Testis (tissue), 3 donors: ENCODE results near the gene SAP30. TPM values are rescaled to one million over a fixed set of nuclear protein-coding genes. Genes with fewer than 3 reads are reported as not detected.

Source experiments
- DNase-seq: peaks from one replicate; pipeline ENCODE4 v3.0.0-alpha.2; 2019
- H3K27ac ChIP-seq, 2 donors: fragments of 200-600 bp; sonication (generic); one replicate each; pipeline ENCODE4 v1.5.1; 2019
- H3K27me3 ChIP-seq: fragments of 200-600 bp; sonication (generic); one replicate; pipeline ENCODE4 v1.5.1; 2019
- H3K36me3 ChIP-seq: fragments of 200-600 bp; sonication (generic); one replicate; pipeline ENCODE4 v1.5.1; 2017; ENCODE audit warnings: low read depth; ENCODE audit errors: missing control alignments
- H3K4me1 ChIP-seq: fragments of 200-600 bp; sonication (generic); one replicate; pipeline ENCODE4 v1.5.1; 2019
- H3K4me3 ChIP-seq, 2 donors: fragments of 200-600 bp; sonication (generic); one replicate each; pipeline ENCODE4 v1.5.1; 2017 to 2019
- H3K9me3 ChIP-seq: fragments of 200-600 bp; sonication (generic); one replicate; pipeline ENCODE4 v1.5.1; 2017
- POLR2A ChIP-seq: fragments of 450-650 bp; IDR thresholded peaks from one replicate; pipeline ENCODE4 v1.6.1; 2017; ENCODE audit warnings: antibody characterized with exemption, mild to moderate bottlenecking, moderate library complexity
- WGBS, 2 donors: methylation state at CpG; one replicate each; pipeline ENCODE4 v1.1.5; 2018; 5-methylcytosine and 5-hydroxymethylcytosine counted together
- intact Hi-C: fragments of 100-400 bp; cut with DNase I; formaldehyde crosslinking; loops from one replicate; pipeline ENCODE4 v1.15.1; 2023; ENCODE audit warnings: low total_unique reads
- polyA plus RNA-seq: library from polyadenylated mRNA; stranded (reverse); fragments of 350-450 nt; fragmentation: Illumina TruSeq; extraction: RNeasy Lipid Tissue Mini Kit (QIAGEN cat#74804); gene quantifications from one replicate; pipeline ENCODE4 v1.2.3, GENCODE V29; 2014; ENCODE audit warnings: low read depth, low replicate concordance; ENCODE audit not compliant: insufficient read depth
- total RNA-seq, 2 donors: library from RNA; depleted of rRNA; stranded (reverse); fragments of >200 nt; gene quantifications; one replicate each; pipeline ENCODE4 v1.2.3, GENCODE V29; 2016
- TF ChIP-seq, protein P1 (sequence below), 3 experiments: fragments of 450-650 bp in 2 of 3; fragments of 200-600 bp in 1 of 3; sonication (generic) in 1 of 3; IDR thresholded peaks; one replicate each; pipeline ENCODE4 v1.5.1; 2016 to 2019; ENCODE audit warnings: antibody characterized with exemption in 3 of 3, mild to moderate bottlenecking in 2 of 3, moderate library complexity in 1 of 3

The SAP30 gene
- total and polyA plus RNA-seq, 3 donors from 2014 or later, result 45.8 to 57.0 (median 49.0) TPM

DNA sequence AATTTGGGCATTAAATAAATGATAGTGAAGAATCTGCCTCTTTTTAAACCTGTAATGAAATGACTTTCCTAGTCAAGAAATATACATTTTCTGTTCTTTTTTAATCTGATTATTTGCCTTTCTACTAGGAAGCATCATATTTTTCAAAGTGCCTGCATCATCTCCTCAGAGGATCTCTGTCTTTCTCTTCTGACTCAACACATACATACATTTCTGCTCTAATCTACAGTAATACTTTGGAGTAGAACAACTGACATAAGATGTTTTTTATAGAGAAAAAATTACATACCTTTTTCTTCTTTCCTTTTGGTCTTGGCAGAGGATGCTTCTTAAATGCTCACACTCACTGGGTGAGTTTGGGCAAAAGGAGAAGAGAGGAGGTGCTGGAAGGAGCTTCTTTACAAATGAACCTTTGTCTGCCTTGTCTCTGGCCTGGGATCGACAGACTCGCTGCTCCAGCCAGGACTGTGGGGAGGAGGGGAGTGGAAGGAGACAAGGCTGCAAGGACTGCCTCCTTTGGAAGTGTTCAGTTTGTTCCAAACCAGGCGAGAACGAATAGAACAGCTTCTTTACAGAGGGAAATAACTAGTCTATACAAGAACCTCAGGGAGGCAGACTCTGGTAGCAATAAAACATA lies 28.1 kb downstream of the SAP30 start, which contains the start of gene SCRG1:
Gene SCRG1, minus strand, starts transcription at position 338 of the 637 bp plus-strand sequence. CDS start 7,702 bp downstream, outside the sequence.
- peak; percentile 84 for DNase-seq
- H3K27ac ChIP-seq, result peak within 1 kb of the TSS; percentile 55 to 78
- 18 to 47% methylated on average over 4 of the region's 4 CpGs for WGBS, 2 donors
- TF ChIP-seq POLR2A, result no peak
- TF ChIP-seq, protein P1, sequence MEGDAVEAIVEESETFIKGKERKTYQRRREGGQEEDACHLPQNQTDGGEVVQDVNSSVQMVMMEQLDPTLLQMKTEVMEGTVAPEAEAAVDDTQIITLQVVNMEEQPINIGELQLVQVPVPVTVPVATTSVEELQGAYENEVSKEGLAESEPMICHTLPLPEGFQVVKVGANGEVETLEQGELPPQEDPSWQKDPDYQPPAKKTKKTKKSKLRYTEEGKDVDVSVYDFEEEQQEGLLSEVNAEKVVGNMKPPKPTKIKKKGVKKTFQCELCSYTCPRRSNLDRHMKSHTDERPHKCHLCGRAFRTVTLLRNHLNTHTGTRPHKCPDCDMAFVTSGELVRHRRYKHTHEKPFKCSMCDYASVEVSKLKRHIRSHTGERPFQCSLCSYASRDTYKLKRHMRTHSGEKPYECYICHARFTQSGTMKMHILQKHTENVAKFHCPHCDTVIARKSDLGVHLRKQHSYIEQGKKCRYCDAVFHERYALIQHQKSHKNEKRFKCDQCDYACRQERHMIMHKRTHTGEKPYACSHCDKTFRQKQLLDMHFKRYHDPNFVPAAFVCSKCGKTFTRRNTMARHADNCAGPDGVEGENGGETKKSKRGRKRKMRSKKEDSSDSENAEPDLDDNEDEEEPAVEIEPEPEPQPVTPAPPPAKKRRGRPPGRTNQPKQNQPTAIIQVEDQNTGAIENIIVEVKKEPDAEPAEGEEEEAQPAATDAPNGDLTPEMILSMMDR (IDR thresholded peaks at IDR 0.05), result no peak
- no peaks in the 10 kb centered on the region for H3K36me3 ChIP-seq
- H3K4me3 ChIP-seq, result no peak within 1 kb of the TSS
- intact Hi-C loops, result no loop called here
- H3K4me1 ChIP-seq, result peaks cover 8% of the 10 kb centered on the region
- H3K27me3 ChIP-seq, result no peaks in the 10 kb centered on the region
- H3K9me3 ChIP-seq, result no peaks in the 10 kb centered on the region

DNA sequence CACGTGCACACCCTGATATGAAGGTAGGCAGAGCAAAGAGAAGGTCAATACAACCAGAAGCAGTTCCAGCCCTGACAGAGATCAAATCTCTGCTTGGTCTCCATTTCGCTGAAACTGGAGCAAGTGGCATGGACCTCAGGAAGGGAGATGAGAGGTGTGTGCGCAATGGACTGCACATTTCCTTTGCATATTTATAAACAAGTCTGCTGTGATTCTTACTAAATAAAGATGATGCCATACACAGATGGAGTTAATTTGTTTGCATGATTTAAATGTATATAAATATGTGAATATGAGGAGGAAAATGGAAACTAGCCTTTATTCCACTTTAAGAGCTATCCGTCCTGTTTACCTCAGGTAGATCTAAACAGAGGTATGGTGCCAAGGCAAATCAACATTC lies 30.3 kb downstream of the SAP30 start:
- DNase-seq, result no peak
- Histone ChIP-seq H3K36me3 (no peaks in the 10 kb centered on the region), H3K27me3 (no peaks in the 10 kb centered on the region), H3K27ac (no peak overlapping the region), H3K4me3 (no peak overlapping the region), H3K9me3 (no peaks in the 10 kb centered on the region), H3K4me1 (peaks cover 8% of the 10 kb centered on the region)
- 91 to 93% methylated on average over 4 of the region's 4 CpGs for WGBS, 2 donors
- intact Hi-C loops, result no loop called here
- no peak for TF ChIP-seq POLR2A
- TF ChIP-seq, protein P1 (IDR thresholded peaks at IDR 0.05), result no peak

DNA sequence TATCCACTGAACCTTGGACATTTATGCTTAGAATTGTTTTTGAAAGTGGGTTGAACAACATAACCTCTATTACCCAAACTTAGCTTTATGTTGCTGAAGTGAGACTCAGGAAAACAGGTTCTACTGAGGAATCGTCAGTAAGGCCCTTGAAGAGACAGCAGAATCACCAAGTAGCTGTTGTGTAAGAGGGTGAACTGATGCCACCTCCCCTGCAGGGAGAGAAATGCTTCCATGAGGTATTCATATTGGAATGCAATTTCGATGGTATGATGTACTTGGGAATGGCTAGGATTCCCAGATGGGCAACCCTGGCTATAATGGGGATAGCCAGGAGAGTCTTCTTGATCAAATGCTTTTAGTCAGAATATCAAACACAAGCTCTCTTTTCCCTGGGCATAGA lies 32.3 kb downstream of the SAP30 start:
- no peak for DNase-seq
- Histone ChIP-seq H3K27ac (no peak overlapping the region), H3K4me3 (no peak overlapping the region), H3K4me1 (peaks cover under 1% of the 10 kb centered on the region), H3K36me3 (no peaks in the 10 kb centered on the region), H3K9me3 (no peaks in the 10 kb centered on the region), H3K27me3 (no peaks in the 10 kb centered on the region)
- TF ChIP-seq POLR2A, result no peak
- TF ChIP-seq, protein P1 (IDR thresholded peaks at IDR 0.05), result no peak
- 86 to 97% methylated on average over 2 of the region's 2 CpGs for WGBS, 2 donors
- intact Hi-C loops, result no loop called here

DNA sequence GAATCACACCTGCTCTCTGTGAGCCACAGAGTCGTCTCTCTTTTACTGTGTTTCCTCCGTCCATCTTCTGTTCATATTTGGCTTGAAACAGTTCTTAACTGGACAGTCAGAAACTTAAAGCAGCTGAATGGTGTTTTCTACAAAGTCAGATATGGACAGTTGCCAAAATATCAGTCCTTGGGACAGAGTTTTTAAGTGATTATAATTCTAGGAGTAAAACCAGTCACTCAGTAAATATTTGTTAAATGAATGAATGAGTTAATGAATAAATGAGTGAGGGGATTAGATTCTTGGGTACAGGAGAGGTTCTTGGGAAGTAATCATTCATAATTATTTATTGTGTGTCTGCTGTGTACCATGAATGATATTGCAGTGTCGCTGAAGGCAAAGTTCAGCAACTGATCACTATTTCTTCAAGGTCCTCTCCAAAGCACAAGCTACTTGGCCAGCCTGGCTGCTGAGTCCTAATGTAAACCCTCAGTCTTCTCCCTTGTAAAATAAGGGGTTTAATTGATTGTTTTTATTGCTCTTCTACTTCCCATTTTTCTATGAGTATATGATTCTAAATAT lies 33.6 kb downstream of the SAP30 start:
- no peak overlapping the region for H3K27ac ChIP-seq
- 83 to 92% methylated on average over 3 of the region's 3 CpGs for WGBS, 2 donors
- no peaks in the 10 kb centered on the region for H3K27me3 ChIP-seq
- intact Hi-C loops, result no loop called here
- no peaks in the 10 kb centered on the region for H3K9me3 ChIP-seq
- H3K4me3 ChIP-seq, result no peak overlapping the region
- TF ChIP-seq, protein P1 (IDR thresholded peaks at IDR 0.05), result no peak
- no peak for TF ChIP-seq POLR2A
- no peak for DNase-seq
- no peaks in the 10 kb centered on the region for H3K36me3 ChIP-seq
- no peaks in the 10 kb centered on the region for H3K4me1 ChIP-seq
